ENCODE results near the gene NUP37.
A peak's percentile ranks its signal among the peaks of the same experiment; 100 is the strongest.
"Not testable (repeated sequence)": the region's sequence is repeated elsewhere in the genome, so short reads cannot be mapped to it uniquely, and the experiment has no call there.

The NUP37 gene
- 6.4 to 8.9 (median 6.9) reads per million in 3 donors for total RNA-seq

GRCh38 chr12:102119674-102120563 lies at the start of gene NUP37, which contains the start of gene PARPBP:
TSS of gene NUP37 (minus strand) at chr12:102120114. CDS start at chr12:102118518, 1,596 bp downstream.
TSS of gene PARPBP (plus strand) at chr12:102120183. CDS start at chr12:102123889, 3,706 bp downstream.
- Histone ChIP-seq H3K36me3 (ENCODE audit: control insufficient read depth, insufficient read depth, low read length) (peaks cover 7% of the 10 kb centered on the region), H3K4me1 (ENCODE audit: control insufficient read depth, insufficient read depth, low read length, poor library complexity, severe bottlenecking) (peaks cover 8% of the 10 kb centered on the region), H3K9me3 (ENCODE audit: control insufficient read depth, low read length) (no peaks in the 10 kb centered on the region), H3K27ac (ENCODE audit: insufficient read depth, low read length, poor library complexity, severe bottlenecking) (peak within 1 kb of the TSS; percentile 84), H3K27me3 (replicated peaks; ENCODE audit: control insufficient read depth, insufficient read depth, low read length, poor library complexity, severe bottlenecking) (no peaks in the 10 kb centered on the region), H3K4me3 (ENCODE audit: insufficient read depth, low read depth, low read length, poor library complexity, severe bottlenecking) (peak within 1 kb of the TSS; percentile 91)
- peak; percentile 78 to 87 (median 86) for DNase-seq

- H3K36me3 ChIP-seq (ENCODE audit: control insufficient read depth, insufficient read depth, low read length): no peaks in the 10 kb centered on the region
- H3K27ac ChIP-seq (ENCODE audit: insufficient read depth, low read length, poor library complexity, severe bottlenecking): no peak overlapping the region
- H3K4me3 ChIP-seq (ENCODE audit: insufficient read depth, low read depth, low read length, poor library complexity, severe bottlenecking): no peak overlapping the region
Observed at GRCh38 chr12:102167821-102168604, 48.1 kb upstream of the NUP37 start.

GRCh38 chr12:102163383-102163782 lies 43.5 kb upstream of the NUP37 start:
- H3K4me1 ChIP-seq (ENCODE audit: control insufficient read depth, insufficient read depth, low read length, poor library complexity, severe bottlenecking): no peaks in the 10 kb centered on the region
- no peak overlapping the region for H3K27ac ChIP-seq (ENCODE audit: insufficient read depth, low read length, poor library complexity, severe bottlenecking)
- no peaks in the 10 kb centered on the region for H3K9me3 ChIP-seq (ENCODE audit: control insufficient read depth, low read length)
- no peak overlapping the region for H3K4me3 ChIP-seq (ENCODE audit: insufficient read depth, low read depth, low read length, poor library complexity, severe bottlenecking)
- no peaks in the 10 kb centered on the region for H3K27me3 ChIP-seq (replicated peaks; ENCODE audit: control insufficient read depth, insufficient read depth, low read length, poor library complexity, severe bottlenecking)
- H3K36me3 ChIP-seq (ENCODE audit: control insufficient read depth, insufficient read depth, low read length): no peaks in the 10 kb centered on the region
- DNase-seq: no peak

More at GRCh38 chr12:102167821-102168604, 48.1 kb upstream of the NUP37 start:
- DNase-seq: no peak
- Histone ChIP-seq H3K27me3 (replicated peaks; ENCODE audit: control insufficient read depth, insufficient read depth, low read length, poor library complexity, severe bottlenecking) (no peaks in the 10 kb centered on the region), H3K9me3 (ENCODE audit: control insufficient read depth, low read length) (no peaks in the 10 kb centered on the region), H3K4me1 (ENCODE audit: control insufficient read depth, insufficient read depth, low read length, poor library complexity, severe bottlenecking) (no peaks in the 10 kb centered on the region)

- not testable (repeated sequence) for H3K27me3 ChIP-seq (replicated peaks; ENCODE audit: control insufficient read depth, insufficient read depth, low read length, poor library complexity, severe bottlenecking); H3K4me1 ChIP-seq (ENCODE audit: control insufficient read depth, insufficient read depth, low read length, poor library complexity, severe bottlenecking); DNase-seq; H3K4me3 ChIP-seq (ENCODE audit: insufficient read depth, low read depth, low read length, poor library complexity, severe bottlenecking); H3K27ac ChIP-seq (ENCODE audit: insufficient read depth, low read length, poor library complexity, severe bottlenecking); H3K36me3 ChIP-seq (ENCODE audit: control insufficient read depth, insufficient read depth, low read length); H3K9me3 ChIP-seq (ENCODE audit: control insufficient read depth, low read length)
Observed at GRCh38 chr12:102155206-102155605, 35.3 kb upstream of the NUP37 start.

GRCh38 chr12:102147062-102147587 lies 27.2 kb upstream of the NUP37 start:
- H3K27me3 ChIP-seq (replicated peaks; ENCODE audit: control insufficient read depth, insufficient read depth, low read length, poor library complexity, severe bottlenecking); H3K4me3 ChIP-seq (ENCODE audit: insufficient read depth, low read depth, low read length, poor library complexity, severe bottlenecking); H3K4me1 ChIP-seq (ENCODE audit: control insufficient read depth, insufficient read depth, low read length, poor library complexity, severe bottlenecking); H3K9me3 ChIP-seq (ENCODE audit: control insufficient read depth, low read length); H3K27ac ChIP-seq (ENCODE audit: insufficient read depth, low read length, poor library complexity, severe bottlenecking); DNase-seq; H3K36me3 ChIP-seq (ENCODE audit: control insufficient read depth, insufficient read depth, low read length): not testable (repeated sequence)

- H3K36me3 ChIP-seq (ENCODE audit: control insufficient read depth, insufficient read depth, low read length): no peaks in the 10 kb centered on the region
- no peaks in the 10 kb centered on the region for H3K4me1 ChIP-seq (ENCODE audit: control insufficient read depth, insufficient read depth, low read length, poor library complexity, severe bottlenecking)
- no peak overlapping the region for H3K27ac ChIP-seq (ENCODE audit: insufficient read depth, low read length, poor library complexity, severe bottlenecking)
- no peaks in the 10 kb centered on the region for H3K9me3 ChIP-seq (ENCODE audit: control insufficient read depth, low read length)
- H3K27me3 ChIP-seq (replicated peaks; ENCODE audit: control insufficient read depth, insufficient read depth, low read length, poor library complexity, severe bottlenecking): no peaks in the 10 kb centered on the region
- DNase-seq: no peak
- H3K4me3 ChIP-seq (ENCODE audit: insufficient read depth, low read depth, low read length, poor library complexity, severe bottlenecking): no peak overlapping the region
Observed at GRCh38 chr12:102144221-102144620, 24.3 kb upstream of the NUP37 start.

- DNase-seq; H3K27ac ChIP-seq (ENCODE audit: insufficient read depth, low read length, poor library complexity, severe bottlenecking); H3K4me1 ChIP-seq (ENCODE audit: control insufficient read depth, insufficient read depth, low read length, poor library complexity, severe bottlenecking): not testable (repeated sequence)
Observed at GRCh38 chr12:102142866-102143373, 23.0 kb upstream of the NUP37 start.

GRCh38 chr12:102137619-102138018 lies 17.7 kb upstream of the NUP37 start:
- H3K36me3 ChIP-seq (ENCODE audit: control insufficient read depth, insufficient read depth, low read length); H3K4me1 ChIP-seq (ENCODE audit: control insufficient read depth, insufficient read depth, low read length, poor library complexity, severe bottlenecking); H3K4me3 ChIP-seq (ENCODE audit: insufficient read depth, low read depth, low read length, poor library complexity, severe bottlenecking); H3K27ac ChIP-seq (ENCODE audit: insufficient read depth, low read length, poor library complexity, severe bottlenecking); DNase-seq; H3K9me3 ChIP-seq (ENCODE audit: control insufficient read depth, low read length); H3K27me3 ChIP-seq (replicated peaks; ENCODE audit: control insufficient read depth, insufficient read depth, low read length, poor library complexity, severe bottlenecking): not testable (repeated sequence)

More at GRCh38 chr12:102142866-102143373, 23.0 kb upstream of the NUP37 start:
- H3K36me3 ChIP-seq (ENCODE audit: control insufficient read depth, insufficient read depth, low read length); H3K27me3 ChIP-seq (replicated peaks; ENCODE audit: control insufficient read depth, insufficient read depth, low read length, poor library complexity, severe bottlenecking); H3K9me3 ChIP-seq (ENCODE audit: control insufficient read depth, low read length); H3K4me3 ChIP-seq (ENCODE audit: insufficient read depth, low read depth, low read length, poor library complexity, severe bottlenecking): not testable (repeated sequence)

- not testable (repeated sequence) for H3K27ac ChIP-seq (ENCODE audit: insufficient read depth, low read length, poor library complexity, severe bottlenecking); H3K36me3 ChIP-seq (ENCODE audit: control insufficient read depth, insufficient read depth, low read length); H3K27me3 ChIP-seq (replicated peaks; ENCODE audit: control insufficient read depth, insufficient read depth, low read length, poor library complexity, severe bottlenecking); H3K4me3 ChIP-seq (ENCODE audit: insufficient read depth, low read depth, low read length, poor library complexity, severe bottlenecking); H3K4me1 ChIP-seq (ENCODE audit: control insufficient read depth, insufficient read depth, low read length, poor library complexity, severe bottlenecking); DNase-seq; H3K9me3 ChIP-seq (ENCODE audit: control insufficient read depth, low read length)
Observed at GRCh38 chr12:102131442-102131841, 11.5 kb upstream of the NUP37 start.
